GM19238 (cell line): ENCODE results near the gene MYO7B.

Experiments
- DNase-seq: peaks from one replicate; pipeline ENCODE4 v3.0.0; 2011; ENCODE audit warnings: low spot score; ENCODE audit not compliant: insufficient read length

MYO7B gene

GRCh38 chr2:127608061-127609030 lies 72.9 kb downstream of the MYO7B start:
- no peak for DNase-seq

DNA sequence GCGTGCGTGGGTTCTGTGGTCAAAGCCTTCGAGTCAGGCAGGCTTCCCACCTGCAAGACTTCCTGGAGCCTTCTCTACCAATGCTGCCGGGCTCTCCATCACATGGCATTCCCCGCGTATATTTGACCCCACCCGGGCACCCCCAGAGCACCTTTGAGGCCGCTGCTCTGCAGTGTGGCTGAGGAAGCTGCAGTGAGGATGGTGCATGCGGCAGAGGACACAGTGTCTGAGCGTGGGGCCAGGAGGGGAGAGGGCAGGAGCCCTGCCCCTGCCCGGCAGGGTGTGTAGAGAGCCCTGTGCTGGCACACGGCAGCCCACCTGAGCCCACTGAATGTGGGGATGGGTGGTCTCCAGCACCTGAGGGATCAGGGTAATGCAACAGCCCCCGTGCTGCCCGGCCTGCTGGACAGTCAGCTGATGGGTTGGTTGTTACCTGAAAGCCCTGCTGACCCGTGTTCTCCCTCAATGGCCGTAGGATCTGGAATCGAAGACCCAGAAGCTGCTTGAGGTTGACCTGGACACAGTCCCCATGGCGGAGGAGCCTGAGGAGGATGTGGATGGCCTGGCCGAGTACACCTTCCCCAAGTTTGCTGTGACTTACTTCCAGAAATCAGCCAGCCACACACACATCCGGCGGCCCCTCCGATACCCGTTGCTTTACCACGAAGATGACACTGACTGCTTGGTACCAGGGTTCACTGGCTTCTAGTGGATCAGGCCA lies 73.7 kb downstream of the MYO7B start:
- DNase-seq, result no peak

- no peak for DNase-seq
Measured at GRCh38 chr2:127609818-127610217, 74.3 kb downstream of the MYO7B start.

- no peak for DNase-seq
Measured at GRCh38 chr2:127610561-127610960, 75.1 kb downstream of the MYO7B start.

- no peak for DNase-seq
Measured at GRCh38 chr2:127611076-127611925, 75.8 kb downstream of the MYO7B start.

- no peak for DNase-seq
Measured at GRCh38 chr2:127612111-127612822, 76.8 kb downstream of the MYO7B start.

DNA sequence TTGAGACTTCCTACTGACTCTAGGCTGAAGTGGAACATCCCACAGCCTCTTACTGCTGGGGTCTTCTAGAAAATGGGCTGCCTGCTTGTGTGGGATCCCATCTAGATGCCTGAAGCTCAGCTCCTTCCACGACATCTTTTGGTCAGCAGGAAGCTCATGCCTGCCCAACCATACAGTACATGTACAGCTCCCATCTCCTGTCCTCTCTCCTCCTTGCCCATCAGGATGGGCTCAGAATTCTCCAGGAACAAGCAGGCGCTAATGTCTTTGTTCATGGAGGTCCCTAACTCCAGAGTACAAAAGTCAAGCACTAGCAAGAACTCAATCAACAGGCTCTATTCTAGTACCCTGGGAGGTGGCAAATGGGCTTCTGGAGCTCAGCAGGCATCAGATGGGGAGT lies 78.8 kb downstream of the MYO7B start:
- no peak for DNase-seq

DNA sequence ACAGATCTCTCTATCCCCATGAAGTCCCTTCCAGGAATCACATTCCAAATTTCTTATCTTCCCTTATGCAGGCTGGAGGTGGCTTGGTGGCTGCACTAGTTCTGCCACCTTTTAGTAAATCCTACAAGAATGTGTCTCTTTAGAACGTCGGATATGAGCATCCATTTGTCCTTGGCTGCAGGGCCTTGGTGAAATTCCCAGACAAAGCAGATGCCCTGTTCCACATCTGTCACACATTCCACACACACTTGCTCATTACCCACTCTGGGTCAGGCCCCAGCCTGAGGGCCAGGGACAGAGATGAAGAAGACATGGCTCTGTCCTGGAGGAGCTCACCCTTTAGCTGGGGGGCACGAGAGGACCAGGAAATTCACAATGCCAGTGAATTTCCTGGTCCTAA lies 79.2 kb downstream of the MYO7B start:
- DNase-seq, result no peak

- DNase-seq, result no peak
Measured at GRCh38 chr2:127615511-127616166, 80.2 kb downstream of the MYO7B start.

- no peak for DNase-seq
Measured at GRCh38 chr2:127618551-127619202, 83.2 kb downstream of the MYO7B start.

DNA sequence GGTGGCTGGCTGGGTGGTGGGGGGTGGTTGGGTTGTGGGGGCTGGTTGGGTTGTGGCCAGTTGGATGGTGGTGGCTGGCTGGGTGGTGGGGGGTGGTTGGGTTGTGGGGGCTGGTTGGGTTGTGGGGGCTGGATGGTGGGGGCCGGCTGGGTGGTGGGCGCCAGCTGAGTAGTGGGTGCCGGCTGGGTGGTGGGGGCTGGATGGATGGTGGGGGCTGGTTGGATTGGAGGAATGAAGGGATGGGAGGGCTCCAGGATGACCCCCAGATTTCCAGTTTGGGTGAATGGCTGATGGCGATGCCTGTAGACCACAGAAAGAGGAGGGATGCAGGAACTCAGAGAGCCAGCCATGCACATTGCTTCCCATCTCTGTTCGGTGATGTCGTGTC lies 83.7 kb downstream of the MYO7B start:
- DNase-seq, result no peak

DNA sequence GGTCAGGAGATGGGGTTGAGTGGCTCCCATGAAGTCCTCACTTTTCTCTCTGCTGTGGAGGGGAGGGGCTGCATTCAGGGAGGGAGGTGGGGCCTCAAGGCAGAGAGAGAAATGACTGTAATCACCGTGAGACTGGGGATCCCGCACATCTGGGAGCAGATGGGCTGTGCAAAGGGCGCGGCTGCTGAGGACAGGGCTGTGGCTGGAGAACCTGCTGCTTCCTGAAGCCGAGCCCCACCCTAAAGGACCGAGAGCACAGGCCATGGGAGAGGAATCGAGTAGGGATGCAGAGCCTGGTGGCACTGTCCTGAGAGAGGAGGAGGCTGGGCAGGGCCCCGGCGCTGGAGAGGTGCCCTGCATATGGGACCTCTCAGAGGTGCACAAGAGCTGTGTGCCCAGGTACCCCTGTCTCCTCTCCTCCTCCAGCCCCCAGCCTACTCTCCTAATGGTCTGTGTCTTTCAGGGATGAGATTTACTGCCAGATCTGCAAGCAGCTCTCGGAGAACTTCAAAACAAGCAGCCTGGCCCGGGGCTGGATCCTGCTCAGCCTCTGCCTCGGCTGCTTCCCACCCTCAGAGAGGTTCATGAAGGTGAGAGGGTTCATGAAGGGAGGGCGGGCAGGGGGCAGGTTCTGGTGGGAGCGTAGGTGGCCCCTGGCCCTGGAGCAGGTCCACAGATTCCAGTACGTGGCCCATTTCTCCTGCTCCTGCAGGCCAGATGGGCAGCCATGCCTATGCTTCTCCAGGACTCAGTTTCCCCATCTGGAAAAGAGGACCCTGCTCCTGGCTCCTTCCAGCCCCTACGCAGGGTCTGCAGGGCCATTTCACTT lies 84.6 kb downstream of the MYO7B start:
- no peak for DNase-seq

DNA sequence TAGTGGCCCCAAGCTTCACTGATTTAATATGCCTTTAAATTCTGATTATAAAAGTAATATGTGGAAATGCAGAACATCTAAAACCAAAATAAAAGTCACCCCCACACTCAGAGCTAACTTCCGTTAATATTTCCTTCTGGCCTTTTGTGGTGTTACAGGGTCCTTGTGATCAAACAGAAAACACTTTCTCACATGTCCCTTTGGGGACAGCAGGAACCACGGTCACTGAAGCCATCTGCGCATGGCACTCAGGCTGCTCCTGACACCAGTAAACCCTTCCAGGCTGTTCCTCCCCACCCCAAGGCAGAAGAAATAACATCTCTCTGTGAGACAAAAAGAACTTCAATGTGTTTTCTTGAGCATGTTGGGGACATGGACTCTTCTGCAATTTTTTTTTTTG lies 85.4 kb downstream of the MYO7B start:
- no peak for DNase-seq

DNA sequence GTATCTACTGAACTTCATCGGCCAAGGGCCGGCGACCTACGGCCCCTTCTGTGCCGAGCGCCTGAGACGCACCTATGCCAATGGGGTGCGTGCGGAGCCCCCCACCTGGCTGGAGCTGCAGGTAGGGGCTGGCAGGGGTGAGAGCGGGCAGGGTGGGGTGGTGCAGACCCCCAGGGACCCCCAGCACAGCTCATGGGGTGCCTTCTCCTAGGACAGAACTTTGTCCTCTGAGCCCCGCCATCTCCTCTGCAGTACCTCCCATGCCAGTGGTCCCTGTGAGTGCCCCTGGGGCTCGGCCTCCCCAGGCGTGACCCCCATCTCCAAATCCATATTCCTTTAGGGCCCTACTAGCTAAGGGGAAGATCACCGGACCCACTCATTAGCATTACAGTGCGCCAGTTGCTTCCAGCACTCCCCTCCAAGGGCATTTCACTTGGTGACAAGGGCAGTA lies 86.5 kb downstream of the MYO7B start:
- DNase-seq, result no peak

DNA sequence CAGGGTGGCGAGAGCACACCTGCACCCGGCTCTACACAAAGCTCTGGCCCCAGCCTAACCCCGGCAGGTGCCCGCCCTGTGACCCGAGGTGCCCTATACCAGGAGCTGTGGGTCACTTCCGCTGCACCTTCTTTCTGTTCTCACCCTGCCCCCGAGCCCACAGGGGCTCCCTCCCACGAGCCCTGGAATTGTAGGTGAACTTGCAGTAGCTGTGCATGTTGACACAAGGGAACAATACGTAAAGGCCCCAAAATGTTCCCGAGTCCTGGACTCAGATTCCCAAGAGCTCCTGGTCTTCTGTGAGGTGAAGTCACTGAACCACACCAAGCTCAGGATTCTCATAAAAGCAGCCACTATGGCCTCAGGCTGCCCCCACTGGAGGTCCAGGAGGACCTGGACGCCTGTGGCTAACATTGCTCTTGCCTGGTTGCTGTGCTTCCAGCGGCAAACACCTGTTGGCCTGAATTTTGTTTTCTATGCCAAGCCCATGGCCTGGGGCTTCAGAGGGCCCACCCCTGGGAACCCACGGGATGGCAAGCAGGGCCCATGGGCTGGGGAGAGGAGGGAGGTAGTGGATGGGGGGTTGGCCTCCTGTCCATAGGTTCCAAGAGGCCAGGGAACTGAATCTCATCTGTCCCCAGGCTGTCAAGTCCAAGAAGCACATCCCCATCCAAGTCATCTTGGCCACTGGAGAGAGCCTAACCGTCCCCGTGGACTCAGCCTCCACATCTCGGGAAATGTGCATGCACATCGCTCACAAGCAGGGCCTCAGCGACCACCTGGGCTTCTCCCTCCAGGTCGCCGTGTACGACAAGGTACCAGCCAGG lies 87.3 kb downstream of the MYO7B start:
- no peak for DNase-seq

GRCh38 chr2:127623388-127624319 lies 88.2 kb downstream of the MYO7B start:
- DNase-seq, result no peak

GRCh38 chr2:127624320-127624755 lies 88.9 kb downstream of the MYO7B start:
- DNase-seq, result no peak
